Ovary (tissue), 9 donors: Measurements from ENCODE around the gene C6. TPM values are rescaled to one million over a fixed set of nuclear protein-coding genes. Genes with fewer than 3 reads are reported as not detected.

ENCODE experiments used
- DNase-seq, 5 donors: peaks; one replicate each; pipeline ENCODE4 v3.0.0-alpha.2; 2019 to 2020
- H3K27ac ChIP-seq, 2 donors: fragments of 200-600 bp; one replicate each; pipeline versions ENCODE4 v1.5.1 to v1.8.0; 2019 to 2022
- H3K27me3 ChIP-seq: fragments of 200-600 bp; one replicate; pipeline ENCODE4 v1.8.0; 2022
- H3K36me3 ChIP-seq: fragments of 200-600 bp; sonication (generic); one replicate; pipeline ENCODE4 v1.5.1; 2019
- H3K4me1 ChIP-seq: one replicate; pipeline ENCODE4 v1.8.1; 2013; ENCODE audit warnings: mild to moderate bottlenecking, moderate library complexity; ENCODE audit not compliant: insufficient read depth
- H3K4me3 ChIP-seq: fragments of 200-600 bp; sonication (generic); one replicate; pipeline ENCODE4 v1.5.1; 2017
- H3K9me3 ChIP-seq, 2 donors: fragments of 200-600 bp in 1 of 2; sonication (generic) in 1 of 2; one replicate each; pipeline versions ENCODE4 v1.5.1 to v1.8.1; 2013 to 2019; ENCODE audit warnings: mild to moderate bottlenecking in 1 of 2, moderate library complexity in 1 of 2
- EP300 ChIP-seq: sonication (generic); formaldehyde crosslinking; IDR thresholded peaks from one replicate; pipeline ENCODE4 v1.6.1; 2017; ENCODE audit warnings: antibody characterized with exemption
- POLR2A ChIP-seq: fragments of 450-650 bp; IDR thresholded peaks from one replicate; pipeline ENCODE4 v1.6.1; 2017; ENCODE audit warnings: antibody characterized with exemption, mild to moderate bottlenecking, moderate library complexity
- WGBS, 3 donors: extraction: QIAGEN DNeasy Blood & Tissue Kit in 1 of 3; methylation state at CpG; one replicate each; pipeline versions ENCODE4 v1.1.5 to v1.1.7; 2013 to 2017; 5-methylcytosine and 5-hydroxymethylcytosine counted together
- intact Hi-C, 4 donors: fragments of 100-400 bp; cut with DNase I; formaldehyde crosslinking; loops; one replicate each; pipeline versions ENCODE4 v1.11.0 to v1.15.1; 2022 to 2023
- polyA plus RNA-seq, 2 donors: library from polyadenylated mRNA; stranded (reverse); fragments of 200-250 nt in 1 of 2; fragments of 350-450 nt in 1 of 2; fragmentation: Illumina TruSeq in 1 of 2; extraction: RNeasy Lipid Tissue Mini Kit (QIAGEN cat#74804) in 1 of 2; gene quantifications; one replicate each; pipeline ENCODE4 v1.2.3, GENCODE V29; 2013 to 2014
- total RNA-seq, 7 donors: library from RNA; depleted of rRNA in 2 of 7; stranded (reverse); fragments of >200 nt in 2 of 7; fragmentation: NEBNext Ultra II Directional in 3 of 7; extraction: Animal tissue kit (Norgen Biotek cat#: 25700) in 3 of 7; gene quantifications; one replicate each; pipeline versions ENCODE4 v1.1.0 to v1.2.4, GENCODE V29; 2016 to 2023
- TF ChIP-seq, protein P1 (sequence below), 3 donors: fragments of 450-650 bp in 2 of 3; fragments of 200-600 bp in 1 of 3; IDR thresholded peaks; one replicate each; pipeline versions ENCODE4 v1.5.1 to v1.8.0; 2016 to 2022; ENCODE audit warnings: antibody characterized with exemption in 3 of 3, mild to moderate bottlenecking in 1 of 3
- donor health status: DM: no; HTN: no; CAD: no; lungs with moderate emphysema.
- donor health status: DM: no; HTN: no; CAD: no.
- donor health status: Bipolar disorder and iron deficiency.
- donor health status: DM: yes; HTN: yes; CAD: no.
- donor health status: DM: no; HTN: no; CAD: no.
- donor health status: DM: yes; HTN: yes; CAD: no.

C6 gene
- total and polyA plus RNA-seq, 9 donors, result 1.6 to 61.9 (median 7.4) TPM

DNA sequence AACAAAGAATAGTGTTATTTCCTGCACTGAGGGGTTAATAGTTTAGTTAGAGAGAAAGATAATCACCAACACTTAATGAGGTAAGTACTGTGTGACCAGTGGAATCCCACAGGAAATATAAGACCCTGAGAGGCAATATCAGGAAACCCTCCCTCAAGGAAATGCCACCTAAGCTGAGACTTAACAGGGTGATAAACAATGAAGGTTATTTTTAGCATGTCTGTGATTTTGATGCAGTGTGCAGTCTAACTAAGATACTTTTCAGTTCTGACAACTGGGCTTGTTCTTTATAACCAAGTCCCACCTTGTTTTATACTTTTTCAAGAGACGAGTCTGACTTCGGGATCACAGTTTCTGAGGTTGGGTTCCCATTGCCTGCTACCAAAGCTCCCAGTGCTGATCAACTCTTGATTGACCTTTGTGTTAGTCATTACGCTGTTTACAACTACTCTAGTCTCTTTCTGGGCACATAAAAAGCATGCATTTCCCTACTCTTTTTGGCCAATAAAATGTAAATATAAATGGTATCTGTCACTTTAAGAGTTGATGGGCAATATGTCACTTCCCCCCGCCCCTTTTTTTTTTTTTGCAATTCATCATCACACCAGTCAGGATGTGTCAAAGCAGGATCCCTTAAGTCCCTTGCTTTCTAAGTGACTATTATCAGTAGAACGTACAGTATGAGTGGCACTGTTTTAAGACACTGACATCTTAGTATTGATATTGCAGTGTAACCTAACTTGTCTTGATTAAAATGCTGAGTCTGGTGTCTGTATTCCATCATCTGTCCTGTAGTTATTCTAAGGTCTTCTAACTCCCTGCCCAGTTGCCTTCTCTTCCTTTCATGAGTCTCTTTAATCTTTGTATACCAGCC is 31.4 kb downstream of the C6 start:
- no peak overlapping the region for H3K27ac ChIP-seq
- H3K4me1 ChIP-seq, result peaks cover 15% of the 10 kb centered on the region
- H3K27me3 ChIP-seq, result no peaks in the 10 kb centered on the region
- WGBS, 3 donors, result 83 to 94% (median 83%) methylated on average over 5 of the region's 5 CpGs
- intact Hi-C loops, result no loop called here
- no peaks in the 10 kb centered on the region for H3K36me3 ChIP-seq
- TF ChIP-seq, protein P1, sequence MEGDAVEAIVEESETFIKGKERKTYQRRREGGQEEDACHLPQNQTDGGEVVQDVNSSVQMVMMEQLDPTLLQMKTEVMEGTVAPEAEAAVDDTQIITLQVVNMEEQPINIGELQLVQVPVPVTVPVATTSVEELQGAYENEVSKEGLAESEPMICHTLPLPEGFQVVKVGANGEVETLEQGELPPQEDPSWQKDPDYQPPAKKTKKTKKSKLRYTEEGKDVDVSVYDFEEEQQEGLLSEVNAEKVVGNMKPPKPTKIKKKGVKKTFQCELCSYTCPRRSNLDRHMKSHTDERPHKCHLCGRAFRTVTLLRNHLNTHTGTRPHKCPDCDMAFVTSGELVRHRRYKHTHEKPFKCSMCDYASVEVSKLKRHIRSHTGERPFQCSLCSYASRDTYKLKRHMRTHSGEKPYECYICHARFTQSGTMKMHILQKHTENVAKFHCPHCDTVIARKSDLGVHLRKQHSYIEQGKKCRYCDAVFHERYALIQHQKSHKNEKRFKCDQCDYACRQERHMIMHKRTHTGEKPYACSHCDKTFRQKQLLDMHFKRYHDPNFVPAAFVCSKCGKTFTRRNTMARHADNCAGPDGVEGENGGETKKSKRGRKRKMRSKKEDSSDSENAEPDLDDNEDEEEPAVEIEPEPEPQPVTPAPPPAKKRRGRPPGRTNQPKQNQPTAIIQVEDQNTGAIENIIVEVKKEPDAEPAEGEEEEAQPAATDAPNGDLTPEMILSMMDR (IDR thresholded peaks at IDR 0.05), result no peak
- TF ChIP-seq POLR2A, result no peak
- TF ChIP-seq EP300, result no peak
- no peaks in the 10 kb centered on the region for H3K9me3 ChIP-seq
- H3K4me3 ChIP-seq, result no peak overlapping the region
- no peak for DNase-seq

GRCh38 chr5:41176952-41177351 is 36.4 kb downstream of the C6 start:
- 40 to 57% (median 50%) methylated on average over 3 of the region's 3 CpGs for WGBS, 3 donors
- intact Hi-C loops, result no loop called here
- H3K9me3 ChIP-seq, result no peaks in the 10 kb centered on the region
- TF ChIP-seq EP300, result peak; percentile 23
- TF ChIP-seq POLR2A, result no peak
- no peak overlapping the region for H3K27ac ChIP-seq
- no peak overlapping the region for H3K4me3 ChIP-seq
- no peaks in the 10 kb centered on the region for H3K27me3 ChIP-seq
- peaks cover 4% of the 10 kb centered on the region for H3K4me1 ChIP-seq
- no peaks in the 10 kb centered on the region for H3K36me3 ChIP-seq
- DNase-seq, result no peak

- no peak for DNase-seq
- no peak overlapping the region for H3K27ac ChIP-seq
- no peaks in the 10 kb centered on the region for H3K36me3 ChIP-seq
- no peaks in the 10 kb centered on the region for H3K4me1 ChIP-seq
- TF ChIP-seq, protein P1 (IDR thresholded peaks at IDR 0.05), result no peak
- TF ChIP-seq EP300 (no peak), POLR2A (no peak)
- no peaks in the 10 kb centered on the region for H3K9me3 ChIP-seq
- intact Hi-C loops, result no loop called here
- no peak overlapping the region for H3K4me3 ChIP-seq
- H3K27me3 ChIP-seq, result no peaks in the 10 kb centered on the region
- 93 to 96% (median 95%) methylated on average over 3 of the region's 3 CpGs for WGBS, 3 donors
These were observed 41.3 kb downstream of the C6 start for GRCh38 chr5:41172012-41172411.

- no peaks in the 10 kb centered on the region for H3K36me3 ChIP-seq
- WGBS, 3 donors, result 13 to 20% (median 17%) methylated on average over 1 of the region's 1 CpG
- DNase-seq, result no peak
- H3K27me3 ChIP-seq, result no peaks in the 10 kb centered on the region
- intact Hi-C loops, result no loop called here
- H3K4me3 ChIP-seq, result no peak overlapping the region
- TF ChIP-seq, protein P1 (IDR thresholded peaks at IDR 0.05), result no peak
- TF ChIP-seq POLR2A, result no peak
- TF ChIP-seq EP300, result no peak
- H3K27ac ChIP-seq, result no peak overlapping the region
- H3K9me3 ChIP-seq, result no peaks in the 10 kb centered on the region
- no peaks in the 10 kb centered on the region for H3K4me1 ChIP-seq
These were observed 52.1 kb downstream of the C6 start for GRCh38 chr5:41161271-41161670.

- no peak for DNase-seq
- WGBS, 3 donors, result 80 to 88% (median 88%) methylated on average over 5 of the region's 5 CpGs
- Histone ChIP-seq H3K4me1 (no peaks in the 10 kb centered on the region), H3K4me3 (no peak overlapping the region), H3K27ac (no peak overlapping the region), H3K27me3 (no peaks in the 10 kb centered on the region), H3K36me3 (no peaks in the 10 kb centered on the region), H3K9me3 (no peaks in the 10 kb centered on the region)
- intact Hi-C loops, result no loop called here
- TF ChIP-seq EP300 (no peak), POLR2A (no peak)
- TF ChIP-seq, protein P1 (IDR thresholded peaks at IDR 0.05), result no peak
These were observed 55.9 kb downstream of the C6 start for GRCh38 chr5:41157272-41157894.
